SK-N-SH treated with all-trans-retinoic acid at 6 μM for 48 hours (cell line): ENCODE data around the gene RAPGEF4.

Experiments used
- CSDC2 ChIP-seq: fragments of 250-450 bp; sonication (Bioruptor Pico); IDR thresholded peaks from 2 replicates; pipeline ENCODE4 v1.5.0; 2020; ENCODE audit warnings: mild to moderate bottlenecking, moderate library complexity
- PATZ1 ChIP-seq: fragments of 250-450 bp; sonication (Bioruptor Pico); IDR thresholded peaks from 2 replicates; pipeline ENCODE4 v1.8.0; 2020; ENCODE audit warnings: mild to moderate bottlenecking, moderate library complexity, borderline replicate concordance
- TCF4 ChIP-seq: fragments of 250-450 bp; sonication (Bioruptor Pico); IDR thresholded peaks from 2 replicates; pipeline ENCODE4 v1.8.0; 2021; ENCODE audit warnings: mild to moderate bottlenecking, moderate library complexity, borderline replicate concordance
- ZFP30 ChIP-seq: fragments of 450-650 bp; formaldehyde crosslinking; IDR thresholded peaks from 2 replicates; pipeline ENCODE4 v1.5.0; 2022; ENCODE audit warnings: mild to moderate bottlenecking, moderate library complexity
- TF ChIP-seq, protein P1 (sequence below): fragments of 250-450 bp; sonication (Bioruptor Pico); IDR thresholded peaks from 2 replicates; pipeline ENCODE4 v1.5.0; 2020; ENCODE audit warnings: mild to moderate bottlenecking, moderate library complexity

DNA sequence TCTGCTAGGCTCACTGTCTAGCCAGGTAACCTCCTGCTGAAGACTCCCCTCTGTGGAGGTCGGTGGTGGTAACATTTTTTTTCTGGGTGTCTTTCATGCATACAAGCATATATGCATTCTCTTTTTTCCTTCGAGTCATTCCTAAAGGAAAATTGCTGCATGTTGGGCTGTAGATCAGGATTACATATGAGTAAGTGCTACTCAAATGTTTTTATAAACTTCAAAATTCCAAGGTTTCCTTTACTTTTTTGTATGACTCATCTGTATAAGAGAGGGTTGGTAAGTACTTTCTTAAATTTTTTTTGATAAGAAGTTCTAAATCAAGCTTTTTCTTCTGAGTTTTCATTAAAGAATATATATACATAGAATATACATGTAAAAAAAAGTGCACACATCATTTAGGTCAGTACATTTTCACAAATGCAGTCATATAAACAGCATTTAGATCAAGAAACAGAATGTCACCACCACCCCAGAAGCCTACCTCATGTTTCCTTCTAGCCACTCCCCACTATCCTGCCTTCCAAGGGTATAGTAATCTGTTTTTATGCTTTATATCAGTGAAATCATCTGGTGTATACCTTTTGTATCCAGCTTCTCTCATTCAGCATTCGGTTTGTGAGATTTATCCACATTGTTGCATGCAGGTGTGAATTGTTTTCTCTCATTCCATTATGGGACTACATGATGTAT lies 212.0 kb downstream of the RAPGEF4 start:
- TF ChIP-seq, protein P1, sequence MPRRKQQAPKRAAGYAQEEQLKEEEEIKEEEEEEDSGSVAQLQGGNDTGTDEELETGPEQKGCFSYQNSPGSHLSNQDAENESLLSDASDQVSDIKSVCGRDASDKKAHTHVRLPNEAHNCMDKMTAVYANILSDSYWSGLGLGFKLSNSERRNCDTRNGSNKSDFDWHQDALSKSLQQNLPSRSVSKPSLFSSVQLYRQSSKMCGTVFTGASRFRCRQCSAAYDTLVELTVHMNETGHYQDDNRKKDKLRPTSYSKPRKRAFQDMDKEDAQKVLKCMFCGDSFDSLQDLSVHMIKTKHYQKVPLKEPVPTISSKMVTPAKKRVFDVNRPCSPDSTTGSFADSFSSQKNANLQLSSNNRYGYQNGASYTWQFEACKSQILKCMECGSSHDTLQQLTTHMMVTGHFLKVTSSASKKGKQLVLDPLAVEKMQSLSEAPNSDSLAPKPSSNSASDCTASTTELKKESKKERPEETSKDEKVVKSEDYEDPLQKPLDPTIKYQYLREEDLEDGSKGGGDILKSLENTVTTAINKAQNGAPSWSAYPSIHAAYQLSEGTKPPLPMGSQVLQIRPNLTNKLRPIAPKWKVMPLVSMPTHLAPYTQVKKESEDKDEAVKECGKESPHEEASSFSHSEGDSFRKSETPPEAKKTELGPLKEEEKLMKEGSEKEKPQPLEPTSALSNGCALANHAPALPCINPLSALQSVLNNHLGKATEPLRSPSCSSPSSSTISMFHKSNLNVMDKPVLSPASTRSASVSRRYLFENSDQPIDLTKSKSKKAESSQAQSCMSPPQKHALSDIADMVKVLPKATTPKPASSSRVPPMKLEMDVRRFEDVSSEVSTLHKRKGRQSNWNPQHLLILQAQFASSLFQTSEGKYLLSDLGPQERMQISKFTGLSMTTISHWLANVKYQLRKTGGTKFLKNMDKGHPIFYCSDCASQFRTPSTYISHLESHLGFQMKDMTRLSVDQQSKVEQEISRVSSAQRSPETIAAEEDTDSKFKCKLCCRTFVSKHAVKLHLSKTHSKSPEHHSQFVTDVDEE (CRISPR knock-in tag): no peak
- TF ChIP-seq PATZ1 (CRISPR knock-in tag) (no peak), TCF4 (CRISPR knock-in tag) (no peak), ZFP30 (no peak), CSDC2 (CRISPR knock-in tag) (no peak)
